K562 (cell line): ENCODE results near the gene SRCIN1. TPM values are rescaled to one million over a fixed set of nuclear protein-coding genes. Genes with fewer than 3 reads are reported as not detected.

ENCODE experiments used
- ATAC-seq: fragments of 200-7000 bp; cut with Tn5 transposase; 3 replicates; pipeline ENCODE4 v1.9.1; 2020; ENCODE audit warnings: moderate library complexity
- BruUV-seq: library from RNA; stranded (reverse); fragments of 400-500 nt; replicated peaks from 2 replicates; lab custom pipeline; 2021; lab: Mats Ljungman, UMichigan
- CTCF ChIA-PET: fragments of 300-600 bp; formaldehyde crosslinking; extraction: SDS; loops from one replicate; lab custom pipeline; 2021; ENCODE audit warnings: low intra/inter-chr PET ratio; lab: Yijun Ruan, JAX
- POLR2A ChIA-PET: fragments of 300-600, 350-650 bp; sonication (Branson Sonifier 250); formaldehyde crosslinking; extraction: SDS; loops from one replicate; lab custom pipeline; 2021; ENCODE audit warnings: antibody characterized with exemption, inconsistent platforms; lab: Yijun Ruan, JAX
- DNase-seq, 4 experiments: peaks; one replicate each; pipeline versions ENCODE4 v3.0.0 to v3.0.0-alpha.2; 2011 to 2018; ENCODE audit warnings: low spot score in 3 of 4, mixed read lengths in 3 of 4; ENCODE audit errors: extremely low read depth in 1 of 4
- FAIRE-seq: peaks from 2 replicates; lab custom pipeline; 2011; peaks lifted over from hg19 to GRCh38; lab: Jason Lieb, UNC
- H2AFZ ChIP-seq: 2 replicates; pipeline ENCODE4 v1.6.0; 2011; ENCODE audit warnings: low read depth, low read length, control low read depth, inconsistent platforms
- H3K27ac ChIP-seq: fragments of 200-600 bp; 3 replicates; pipeline ENCODE4 v1.8.0; 2011; ENCODE audit warnings: low read depth, mild to moderate bottlenecking, control low read depth, inconsistent platforms, low read length, moderate library complexity, mixed read lengths; ENCODE audit errors: extremely low read depth
- H3K27me3 ChIP-seq, 2 experiments: fragments of 300-600 bp in 1 of 2; 2 replicates in 1 of 2; 3 replicates in 1 of 2; pipeline versions ENCODE4 v1.6.0 to v1.8.0; 2011; ENCODE audit warnings: inconsistent platforms in 2 of 2, low read length in 2 of 2, mild to moderate bottlenecking in 1 of 2, mixed read lengths in 1 of 2, moderate library complexity in 1 of 2; ENCODE audit not compliant: control insufficient read depth in 2 of 2, insufficient read depth in 2 of 2
- H3K36me3 ChIP-seq: fragments of 300-600 bp; 3 replicates; pipeline ENCODE4 v1.8.0; 2011; ENCODE audit warnings: mild to moderate bottlenecking, low read length, inconsistent platforms; ENCODE audit not compliant: control insufficient read depth, insufficient read depth
- H3K4me1 ChIP-seq, 2 experiments: fragments of 200-600 bp in 1 of 2; replicated peaks in 1 of 2; 2 replicates in 1 of 2; 3 replicates in 1 of 2; pipeline versions ENCODE4 v1.5.1 to v1.8.0; 2011; ENCODE audit warnings: inconsistent platforms in 2 of 2, low read length in 2 of 2, mild to moderate bottlenecking in 1 of 2, mixed read lengths in 1 of 2, moderate library complexity in 1 of 2; ENCODE audit not compliant: control insufficient read depth in 2 of 2, insufficient read depth in 2 of 2
- H3K4me2 ChIP-seq: 2 replicates; pipeline ENCODE4 v1.6.1; 2011; ENCODE audit warnings: low read length, control low read depth, inconsistent platforms, mixed read lengths; ENCODE audit not compliant: insufficient read depth
- H3K4me3 ChIP-seq: fragments of 200-600 bp; sonication (generic), shearing (Covaris generic); 2 replicates; pipeline ENCODE4 v1.5.1; 2016; ENCODE audit warnings: control low read depth, inconsistent platforms
- H3K79me2 ChIP-seq: fragments of 200-600 bp; 3 replicates; pipeline ENCODE4 v1.8.0; 2011; ENCODE audit warnings: low read length, inconsistent platforms; ENCODE audit not compliant: control insufficient read depth, insufficient read depth
- H3K9ac ChIP-seq, 2 experiments: 2 replicates each; pipeline versions ENCODE4 v1.6.0 to v1.6.1; 2011; ENCODE audit warnings: low read depth in 2 of 2, low read length in 2 of 2, control low read depth in 1 of 2, inconsistent platforms in 1 of 2, mild to moderate bottlenecking in 1 of 2, mixed read lengths in 1 of 2; ENCODE audit not compliant: insufficient read depth in 1 of 2
- H3K9me1 ChIP-seq: one replicate; pipeline ENCODE4 v1.6.0; 2011; ENCODE audit warnings: inconsistent platforms, mild to moderate bottlenecking, low read length, moderate library complexity; ENCODE audit not compliant: control insufficient read depth, insufficient read depth
- H3K9me3 ChIP-seq: replicated peaks from 2 replicates; pipeline ENCODE4 v1.5.1; 2011; ENCODE audit warnings: low read depth, low read length, inconsistent platforms; ENCODE audit not compliant: control insufficient read depth, insufficient read depth
- H4K20me1 ChIP-seq: replicated peaks from 2 replicates; pipeline ENCODE4 v1.6.1; 2011; ENCODE audit warnings: low read length, inconsistent platforms, mixed read lengths; ENCODE audit not compliant: control insufficient read depth, insufficient read depth
- ATF4 ChIP-seq: fragments of 450-650 bp; formaldehyde crosslinking; IDR thresholded peaks from 2 replicates; pipeline ENCODE4 v1.4.0; 2022; ENCODE audit warnings: mild to moderate bottlenecking, moderate library complexity
- GMEB1 ChIP-seq: fragments of 250-450 bp; sonication (Bioruptor Pico); IDR thresholded peaks from 2 replicates; pipeline ENCODE4 v1.4.0; 2020; ENCODE audit warnings: mild to moderate bottlenecking
- SMARCA5 ChIP-seq: fragments of 450-650 bp; IDR thresholded peaks from 2 replicates; pipeline ENCODE4 v1.6.1; 2016
- SMARCE1 ChIP-seq: fragments of 450-650 bp; IDR thresholded peaks from 2 replicates; pipeline ENCODE4 v1.7.1; 2016; ENCODE audit warnings: mild to moderate bottlenecking
- SNIP1 ChIP-seq: fragments of 450-650 bp; IDR thresholded peaks from 2 replicates; pipeline ENCODE4 v1.7.1; 2017; ENCODE audit warnings: low read depth, mild to moderate bottlenecking
- SRSF9 ChIP-seq: fragments of 200-400 bp; formaldehyde crosslinking; IDR thresholded peaks from 2 replicates; pipeline ENCODE4 v1.6.1; 2017; ENCODE audit warnings: low read depth, low read length, borderline replicate concordance
- THRA ChIP-seq: fragments of 450-650 bp; IDR thresholded peaks from 2 replicates; pipeline ENCODE4 v1.6.1; 2017; ENCODE audit warnings: mild to moderate bottlenecking, moderate library complexity
- ZNF57 ChIP-seq: fragments of 450-650 bp; formaldehyde crosslinking; IDR thresholded peaks from 2 replicates; pipeline ENCODE4 v1.4.0; 2020; ENCODE audit warnings: mild to moderate bottlenecking, moderate library complexity
- ZNF699 ChIP-seq: fragments of 250-450 bp; sonication (Bioruptor Pico); IDR thresholded peaks from 2 replicates; pipeline ENCODE4 v1.8.0; 2021; ENCODE audit warnings: mild to moderate bottlenecking, moderate library complexity; ENCODE audit not compliant: insufficient replicate concordance
- WGBS: fragments of 100-300 bp; shearing (Covaris generic); methylation state at CpG from one replicate; pipeline ENCODE4 v1.1.6; 2016; ENCODE audit warnings: low coverage, mixed read lengths; ENCODE audit not compliant: insufficient coverage; ENCODE audit errors: missing lambda C conversion rate; 5-methylcytosine and 5-hydroxymethylcytosine counted together
- in situ Hi-C: fragments of 300-500 bp; cut with MboI; formaldehyde crosslinking; loops from 4 replicates; pipeline ENCODE4 v1.15.0; 2018; ENCODE audit warnings: inconsistent platforms, mixed read lengths
- intact Hi-C: fragments of 100-400 bp; cut with micrococcal nuclease; formaldehyde crosslinking; loops from 2 replicates; pipeline ENCODE4 v1.14.2; 2022
- polyA plus RNA-seq, 8 experiments: library from polyadenylated mRNA; depleted of rRNA in 4 of 8; stranded (reverse) in 5 of 8; unstranded in 3 of 8; fragments of >200 nt; fragmentation: Nextera tagmentation in 2 of 8; fragmentation: Illumina TruSeq in 1 of 8; extraction: Ambion mirVana in 2 of 8; extraction: Trizol in 1 of 8; gene quantifications; 2 replicates each; pipeline versions ENCODE4 v1.2.1 to v1.2.3, GENCODE V29; 2011 to 2014; ENCODE audit warnings: inconsistent platforms in 1 of 8, missing spikeins in 1 of 8
- total RNA-seq, 7 experiments: library from RNA; depleted of rRNA in 6 of 7; stranded (reverse); fragments of >200 nt in 6 of 7; fragmentation: Illumina TruSeq in 2 of 7; extraction: Trizol in 2 of 7; gene quantifications; 2 replicates each; pipeline versions ENCODE4 v1.2.1 to v1.2.3, GENCODE V29; 2011 to 2021; ENCODE audit warnings: low replicate concordance in 1 of 7
- TF ChIP-seq, protein P1 (sequence below): sonication (generic); formaldehyde crosslinking; IDR thresholded peaks from 2 replicates; pipeline ENCODE4 v1.8.1; 2023; ENCODE audit warnings: mild to moderate bottlenecking, missing genetic modification reagents

SRCIN1 gene
- total and polyA plus RNA-seq, 9 of the 15 experiments (the other 6 are each of a cell fraction or from before 2014, with no cell fraction given), result 0.09 to 0.33 (median 0.13) TPM; not detected in 6

- CTCF ChIA-PET, result no interaction called here
- no peak overlapping the region for H3K9ac ChIP-seq
- no peaks in the 10 kb centered on the region for H3K36me3 ChIP-seq
- H3K9me3 ChIP-seq, result peaks cover 5% of the 10 kb centered on the region
- 14% methylated on average over 8 of the region's 11 CpGs for WGBS
- in situ Hi-C loops (no loop called here), intact Hi-C loops (no loop called here)
- H3K27me3 ChIP-seq, result peaks cover 16 to 62% of the 10 kb centered on the region in 2 experiments; a peak in 4 of 5 replicates
- TF ChIP-seq ZNF699, result no peak
- no peak for TF ChIP-seq SRSF9
- TF ChIP-seq SNIP1, result no peak
- no peak for TF ChIP-seq SMARCE1
- no peak for TF ChIP-seq GMEB1 (CRISPR knock-in tag)
- TF ChIP-seq, protein P1, sequence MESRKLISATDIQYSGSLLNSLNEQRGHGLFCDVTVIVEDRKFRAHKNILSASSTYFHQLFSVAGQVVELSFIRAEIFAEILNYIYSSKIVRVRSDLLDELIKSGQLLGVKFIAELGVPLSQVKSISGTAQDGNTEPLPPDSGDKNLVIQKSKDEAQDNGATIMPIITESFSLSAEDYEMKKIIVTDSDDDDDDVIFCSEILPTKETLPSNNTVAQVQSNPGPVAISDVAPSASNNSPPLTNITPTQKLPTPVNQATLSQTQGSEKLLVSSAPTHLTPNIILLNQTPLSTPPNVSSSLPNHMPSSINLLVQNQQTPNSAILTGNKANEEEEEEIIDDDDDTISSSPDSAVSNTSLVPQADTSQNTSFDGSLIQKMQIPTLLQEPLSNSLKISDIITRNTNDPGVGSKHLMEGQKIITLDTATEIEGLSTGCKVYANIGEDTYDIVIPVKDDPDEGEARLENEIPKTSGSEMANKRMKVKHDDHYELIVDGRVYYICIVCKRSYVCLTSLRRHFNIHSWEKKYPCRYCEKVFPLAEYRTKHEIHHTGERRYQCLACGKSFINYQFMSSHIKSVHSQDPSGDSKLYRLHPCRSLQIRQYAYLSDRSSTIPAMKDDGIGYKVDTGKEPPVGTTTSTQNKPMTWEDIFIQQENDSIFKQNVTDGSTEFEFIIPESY (CRISPR knock-in tag), result no peak
- no peak for TF ChIP-seq ATF4 (CRISPR knock-in tag)
- no peak for TF ChIP-seq SMARCA5
- no peak for TF ChIP-seq THRA
- TF ChIP-seq ZNF57 (CRISPR knock-in tag), result no peak
- POLR2A ChIA-PET, result interaction anchor here (1.4 kb wide), 1 partner anchor 15 kb away, joined by 3 read pairs; no protein-coding TSS in a partner anchor
- FAIRE-seq (no peak), DNase-seq (no peak), ATAC-seq (no peak)
- H3K27ac ChIP-seq, result no peak overlapping the region
- no peak overlapping the region for H3K4me3 ChIP-seq
- H2AFZ ChIP-seq, result no peak overlapping the region
- no peak overlapping the region for H3K4me2 ChIP-seq
- no peaks in the 10 kb centered on the region for H3K9me1 ChIP-seq
- no TSS peak for BruUV-seq
- peaks cover 0 to 10% of the 10 kb centered on the region in 2 experiments; a peak in 2 of 5 replicates for H3K4me1 ChIP-seq
- H4K20me1 ChIP-seq, result 0 out of 2 replicates have a peak, but pooled peaks cover 3% of the 10 kb centered on the region
- no peaks in the 10 kb centered on the region for H3K79me2 ChIP-seq
Measured at GRCh38 chr17:38611070-38611786, 5.5 kb upstream of the SRCIN1 start.
